Measurements from ENCODE around the gene SYNE2. TPM values are rescaled to one million over a fixed set of nuclear protein-coding genes. Genes with fewer than 3 reads are reported as not detected.

Gene SYNE2
- total and polyA plus RNA-seq, 12 donors, result 43.6 to 205 (median 103) TPM

- TF ChIP-seq CTCF (IDR thresholded peaks at IDR 0.05), result no peak
- H3K4me1 ChIP-seq, result peaks cover 0 to 12% (median 0%) of the 10 kb centered on the region in 9 donors
- H3K27me3 ChIP-seq, result no peaks in the 10 kb centered on the region
- no peaks in the 10 kb centered on the region for H3K9me3 ChIP-seq
- no peak overlapping the region for H3K4me3 ChIP-seq
- intact Hi-C loops (cut with DNase I), result loop anchor here in 2 of 10 donors (10.0 kb wide), 1 partner anchor 109 kb away; the partner anchor contains the start of gene SYNE2 (in 2 of the 2)
- ATAC-seq (no peak), DNase-seq (no peak)
- peaks cover 0 to 80% (median 4%) of the 10 kb centered on the region in 9 donors for H3K36me3 ChIP-seq
- WGBS, 2 donors, result 93 to 95% methylated on average over 2 of the region's 2 CpGs
- H3K27ac ChIP-seq, result no peak overlapping the region
Measured at GRCh38 chr14:63964113-63964512, 111.3 kb downstream of the SYNE2 start.

- peaks cover 0 to 12% (median 0%) of the 10 kb centered on the region in 9 donors for H3K4me1 ChIP-seq
- H3K36me3 ChIP-seq, result peaks cover 0 to 86% (median 4%) of the 10 kb centered on the region in 9 donors
- DNase-seq (no peak), ATAC-seq (no peak)
- no peaks in the 10 kb centered on the region for H3K27me3 ChIP-seq
- WGBS, 2 donors, result 79 to 82% methylated on average over 5 of the region's 5 CpGs
- no peak overlapping the region for H3K4me3 ChIP-seq
- no peaks in the 10 kb centered on the region for H3K9me3 ChIP-seq
- H3K27ac ChIP-seq, result no peak overlapping the region
- TF ChIP-seq CTCF (IDR thresholded peaks at IDR 0.05), result no peak
- intact Hi-C loops (cut with DNase I), result loop anchor here in 2 of 10 donors (10.0 kb wide), 1 partner anchor 112 kb away; the partner anchor contains the start of gene SYNE2 (in 2 of the 2)
Measured at GRCh38 chr14:63966407-63966806, 113.6 kb downstream of the SYNE2 start.

GRCh38 chr14:63972323-63972932 is 119.6 kb downstream of the SYNE2 start:
- no peak overlapping the region for H3K27ac ChIP-seq

GRCh38 chr14:63974176-63974575 is 121.4 kb downstream of the SYNE2 start:
- H3K4me3 ChIP-seq, result no peak overlapping the region
- intact Hi-C loops (cut with DNase I), result no loop called here
- ATAC-seq (no peak), DNase-seq (no peak)
- no peak for TF ChIP-seq CTCF (IDR thresholded peaks at IDR 0.05)
- no peaks in the 10 kb centered on the region for H3K9me3 ChIP-seq
- H3K27me3 ChIP-seq, result no peaks in the 10 kb centered on the region
- peaks cover 0 to 86% (median 0%) of the 10 kb centered on the region in 9 donors for H3K36me3 ChIP-seq
- WGBS, 2 donors, result 94 to 95% methylated on average over 5 of the region's 5 CpGs
- H3K4me1 ChIP-seq, result no peaks in the 10 kb centered on the region
- H3K27ac ChIP-seq, result no peak overlapping the region

More at GRCh38 chr14:63972323-63972932, 119.6 kb downstream of the SYNE2 start:
- DNase-seq (no peak), ATAC-seq (no peak)
- Histone ChIP-seq H3K4me1 (no peaks in the 10 kb centered on the region), H3K27me3 (no peaks in the 10 kb centered on the region), H3K36me3 (peaks cover 0 to 86% (median 4%) of the 10 kb centered on the region in 9 donors), H3K4me3 (no peak overlapping the region), H3K9me3 (no peaks in the 10 kb centered on the region)
- WGBS, 2 donors, result 91 to 94% methylated on average over 3 of the region's 3 CpGs
- intact Hi-C loops (cut with DNase I), result no loop called here
- TF ChIP-seq CTCF (IDR thresholded peaks at IDR 0.05), result no peak
